Panc1 (cell line): Measurements from ENCODE around the gene OR9Q1.

ENCODE experiments used
- SIN3A ChIP-seq: IDR thresholded peaks from 2 replicates; pipeline ENCODE4 v1.6.1; 2012; ENCODE audit warnings: low read depth, mild to moderate bottlenecking, low read length, moderate library complexity, borderline replicate concordance; ENCODE audit not compliant: insufficient read depth
- TCF7L2 ChIP-seq: IDR thresholded peaks from 2 replicates; pipeline ENCODE4 v1.6.1; 2011; ENCODE audit warnings: mild to moderate bottlenecking, low read depth, low read length, inconsistent platforms
- TF ChIP-seq, protein P1 (sequence below): fragments of 450-650 bp; IDR thresholded peaks from 2 replicates; pipeline ENCODE4 v1.5.1; 2017; ENCODE audit warnings: mild to moderate bottlenecking

DNA sequence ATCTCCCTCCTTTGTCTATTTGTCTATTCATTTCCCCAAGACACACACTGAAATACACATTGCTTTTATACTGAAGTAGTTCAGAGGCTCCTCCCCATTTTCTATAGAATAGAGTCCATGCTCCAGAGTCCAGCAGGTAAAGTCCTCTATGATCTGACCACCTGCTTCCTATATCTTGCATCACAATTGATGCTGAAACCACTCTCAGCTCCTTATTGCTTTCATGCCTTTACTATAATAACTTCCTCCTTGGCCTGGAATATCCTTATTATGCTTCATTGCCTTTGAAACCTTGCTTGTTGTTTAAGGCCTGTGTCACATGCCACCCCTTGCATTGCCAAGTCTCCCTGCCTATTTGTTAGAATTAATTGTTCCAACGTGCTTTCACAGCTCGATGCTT, 19.7 kb downstream of the OR9Q1 start:
- TF ChIP-seq, protein P1, sequence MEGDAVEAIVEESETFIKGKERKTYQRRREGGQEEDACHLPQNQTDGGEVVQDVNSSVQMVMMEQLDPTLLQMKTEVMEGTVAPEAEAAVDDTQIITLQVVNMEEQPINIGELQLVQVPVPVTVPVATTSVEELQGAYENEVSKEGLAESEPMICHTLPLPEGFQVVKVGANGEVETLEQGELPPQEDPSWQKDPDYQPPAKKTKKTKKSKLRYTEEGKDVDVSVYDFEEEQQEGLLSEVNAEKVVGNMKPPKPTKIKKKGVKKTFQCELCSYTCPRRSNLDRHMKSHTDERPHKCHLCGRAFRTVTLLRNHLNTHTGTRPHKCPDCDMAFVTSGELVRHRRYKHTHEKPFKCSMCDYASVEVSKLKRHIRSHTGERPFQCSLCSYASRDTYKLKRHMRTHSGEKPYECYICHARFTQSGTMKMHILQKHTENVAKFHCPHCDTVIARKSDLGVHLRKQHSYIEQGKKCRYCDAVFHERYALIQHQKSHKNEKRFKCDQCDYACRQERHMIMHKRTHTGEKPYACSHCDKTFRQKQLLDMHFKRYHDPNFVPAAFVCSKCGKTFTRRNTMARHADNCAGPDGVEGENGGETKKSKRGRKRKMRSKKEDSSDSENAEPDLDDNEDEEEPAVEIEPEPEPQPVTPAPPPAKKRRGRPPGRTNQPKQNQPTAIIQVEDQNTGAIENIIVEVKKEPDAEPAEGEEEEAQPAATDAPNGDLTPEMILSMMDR, result no peak
- TF ChIP-seq TCF7L2, result no peak
- no peak for TF ChIP-seq SIN3A
